GOT3 (cell line): ENCODE data around the gene MAOB.
"Not testable (repeated sequence)": the region's sequence is repeated elsewhere in the genome, so short reads cannot be mapped to it uniquely, and the experiment has no call there.

Source experiments
- DNase-seq: peaks from one replicate; lab custom pipeline; 2025; ENCODE audit warnings: mixed read lengths; lab: John Stamatoyannopoulos, UW

MAOB gene

DNA sequence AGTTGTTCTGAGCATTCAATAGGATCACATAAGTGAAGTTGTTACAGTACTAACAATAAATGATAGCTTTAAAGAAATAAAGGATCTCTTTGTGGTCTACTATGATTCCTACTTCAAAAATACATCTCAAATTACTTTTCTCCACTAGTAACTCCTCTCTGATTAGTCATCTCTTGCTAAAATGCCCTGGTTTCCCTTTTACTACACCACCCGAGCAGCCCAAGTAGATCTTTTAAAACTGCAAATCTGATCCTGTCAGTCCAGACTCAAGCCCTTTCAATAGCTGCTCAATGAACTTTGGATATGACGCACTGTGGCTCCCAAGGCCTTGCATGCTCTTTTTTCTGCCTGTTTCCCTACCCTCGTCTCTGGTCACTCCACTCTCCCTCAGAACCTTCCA, 128.6 kb downstream of the MAOB start:
- DNase-seq: no peak

- DNase-seq: no peak
These were observed 132.0 kb downstream of the MAOB start for GRCh38 chrX:43750248-43750676.

DNA sequence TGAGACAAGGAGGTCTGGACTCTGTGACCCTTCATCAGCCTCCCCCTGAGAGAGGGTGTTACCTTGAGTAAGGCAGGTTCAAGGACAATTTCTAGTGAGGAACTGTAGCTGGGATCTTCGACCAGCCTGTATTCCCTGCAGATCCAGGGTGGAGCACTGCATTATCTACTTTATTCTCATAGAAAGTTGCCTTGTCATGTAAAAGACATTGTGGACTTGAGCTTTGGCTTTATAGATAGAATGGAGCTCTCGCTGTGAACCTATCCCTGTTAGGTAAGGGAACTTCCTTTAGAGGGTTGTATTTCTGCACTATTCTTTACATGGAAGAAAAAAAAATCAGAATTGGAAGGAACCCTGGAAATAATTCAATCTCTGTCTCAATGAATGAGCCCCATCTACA, 134.8 kb downstream of the MAOB start:
- no peak for DNase-seq

DNA sequence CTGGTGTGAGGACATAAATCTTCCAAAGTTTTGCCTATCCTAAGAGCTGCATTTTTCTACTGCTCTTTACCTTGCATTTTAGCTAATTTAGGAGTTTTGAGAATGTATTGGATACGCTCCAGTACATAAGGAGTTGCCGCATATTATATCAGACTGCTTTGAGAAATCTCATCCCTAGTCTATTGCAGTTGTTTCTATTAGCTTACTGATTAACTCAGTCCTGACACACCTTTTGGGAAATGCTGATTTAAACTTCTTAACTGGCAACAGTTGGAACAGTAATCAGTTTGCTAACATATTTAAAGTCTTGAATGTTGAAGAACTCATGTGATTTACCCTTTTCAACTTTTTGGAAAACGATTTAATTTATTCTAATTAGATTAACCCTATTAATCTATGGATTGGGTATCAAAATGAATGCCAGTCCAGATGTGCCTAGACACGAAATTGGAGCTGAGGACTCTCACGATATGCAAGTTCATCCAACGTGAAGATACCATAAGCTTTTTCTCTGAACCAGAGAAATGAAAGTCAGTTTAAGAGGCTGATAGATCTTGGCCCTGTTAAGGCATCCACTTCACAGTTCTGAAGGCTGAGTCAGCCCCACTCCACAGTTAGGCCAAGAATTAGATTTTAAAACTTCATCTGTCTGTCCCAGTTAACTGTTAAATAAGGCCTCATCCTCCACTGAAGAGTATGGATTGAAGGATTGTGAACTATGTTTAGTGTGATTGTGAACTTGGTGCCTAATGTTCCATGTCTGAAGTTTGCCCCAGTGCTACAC, 136.1 kb downstream of the MAOB start:
- DNase-seq: no peak

DNA sequence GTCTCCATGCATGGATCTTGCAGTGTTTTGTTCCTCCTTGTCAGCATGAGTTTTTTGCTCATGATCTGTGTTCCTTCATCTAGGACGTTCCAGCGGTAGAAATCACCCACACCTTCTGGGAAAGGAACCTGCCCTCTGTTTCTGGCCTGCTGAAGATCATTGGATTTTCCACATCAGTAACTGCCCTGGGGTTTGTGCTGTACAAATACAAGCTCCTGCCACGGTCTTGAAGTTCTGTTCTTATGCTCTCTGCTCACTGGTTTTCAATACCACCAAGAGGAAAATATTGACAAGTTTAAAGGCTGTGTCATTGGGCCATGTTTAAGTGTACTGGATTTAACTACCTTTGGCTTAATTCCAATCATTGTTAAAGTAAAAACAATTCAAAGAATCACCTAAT, 138.0 kb downstream of the MAOB start:
- no peak for DNase-seq

- DNase-seq: no peak
These were observed 139.0 kb downstream of the MAOB start for GRCh38 chrX:43743100-43743822.

DNA sequence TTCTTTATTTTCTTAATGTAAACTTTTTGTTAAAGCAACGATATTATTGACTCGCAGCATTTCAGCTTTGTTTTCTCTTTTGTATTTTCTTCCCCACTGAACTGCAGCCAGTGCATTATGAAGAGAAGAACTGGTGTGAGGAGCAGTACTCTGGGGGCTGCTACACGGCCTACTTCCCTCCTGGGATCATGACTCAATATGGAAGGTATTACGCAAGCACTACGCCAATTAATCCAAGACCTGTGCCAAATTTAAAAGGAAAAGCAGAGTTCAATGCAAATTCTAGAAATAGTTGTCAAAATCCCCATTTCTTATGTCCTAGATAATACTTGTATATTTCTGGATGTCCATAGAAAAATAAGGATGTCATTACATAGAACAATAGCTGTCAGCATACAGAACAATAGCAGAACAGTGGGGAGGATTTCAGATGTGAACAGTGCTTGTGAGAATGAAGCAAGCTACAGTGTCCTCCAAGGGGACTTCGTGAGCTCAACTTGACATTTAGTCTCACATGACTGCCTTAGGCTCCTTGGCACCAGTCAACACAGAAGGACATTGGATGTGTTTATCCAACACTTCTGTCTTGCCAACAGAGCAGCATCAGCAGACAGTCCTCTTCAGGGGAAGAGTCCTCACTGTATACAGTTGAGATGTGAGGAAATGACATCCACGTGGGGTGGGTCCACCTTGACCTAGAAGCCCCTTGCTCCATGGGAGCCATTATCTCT, 140.2 kb downstream of the MAOB start:
- no peak for DNase-seq

- no peak for DNase-seq
These were observed 146.3 kb downstream of the MAOB start for GRCh38 chrX:43735957-43736356.

GRCh38 chrX:43735534-43735933, 146.7 kb downstream of the MAOB start:
- DNase-seq: no peak

DNA sequence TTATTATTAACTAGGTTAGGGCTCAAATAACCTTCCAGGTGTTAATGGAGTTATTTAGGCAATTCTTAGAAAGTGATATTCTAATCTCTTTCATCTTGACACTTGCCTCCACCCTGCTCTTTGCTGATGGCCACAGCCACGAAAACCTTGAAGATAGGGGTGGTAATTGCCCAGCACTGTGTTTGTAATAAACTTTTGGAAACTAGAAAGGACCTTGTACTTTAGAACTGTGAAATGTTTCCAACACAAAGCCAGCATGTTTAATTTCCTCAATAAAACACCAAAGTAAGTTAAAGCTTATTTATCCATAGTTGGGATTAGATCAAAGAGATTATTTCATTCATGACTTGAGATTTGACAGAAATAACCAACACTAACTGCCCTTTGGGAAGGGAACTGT, 147.8 kb downstream of the MAOB start:
- no peak for DNase-seq

DNA sequence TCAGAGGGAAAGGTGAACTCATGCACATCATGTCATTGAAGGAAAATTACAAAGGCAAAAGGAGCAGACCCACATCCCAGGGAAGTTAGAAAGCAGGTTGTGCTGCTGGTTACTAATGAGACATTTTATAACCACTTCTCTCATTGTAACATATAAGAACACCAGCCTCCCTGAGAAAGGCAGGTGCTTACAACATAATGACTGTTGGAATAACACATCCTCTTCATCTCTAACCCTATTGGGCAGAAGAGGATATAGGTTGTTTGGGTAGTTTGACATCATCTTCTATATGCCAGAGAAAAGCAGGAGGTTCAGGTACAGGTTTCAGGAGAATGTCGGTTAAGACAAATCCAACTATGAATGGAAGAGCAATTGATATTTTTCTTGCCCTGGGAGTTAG, 148.6 kb downstream of the MAOB start:
- DNase-seq: no peak

DNA sequence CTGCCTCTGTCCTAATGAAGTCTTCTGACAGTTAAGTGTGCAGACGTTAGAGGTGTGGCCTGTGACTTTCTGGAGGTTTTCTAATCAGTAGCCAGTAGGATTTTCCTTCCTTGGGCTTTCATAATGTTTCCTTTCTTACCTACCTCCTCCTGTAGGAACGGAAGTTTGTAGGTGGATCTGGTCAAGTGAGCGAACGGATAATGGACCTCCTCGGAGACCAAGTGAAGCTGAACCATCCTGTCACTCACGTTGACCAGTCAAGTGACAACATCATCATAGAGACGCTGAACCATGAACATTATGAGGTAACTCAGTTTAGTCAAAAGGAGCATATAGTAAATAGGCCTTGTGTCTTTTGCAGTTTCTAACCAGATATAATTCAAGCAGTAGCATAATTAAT, 151.2 kb downstream of the MAOB start:
- no peak for DNase-seq

- no peak for DNase-seq
These were observed 153.3 kb downstream of the MAOB start for GRCh38 chrX:43728966-43729365.

DNA sequence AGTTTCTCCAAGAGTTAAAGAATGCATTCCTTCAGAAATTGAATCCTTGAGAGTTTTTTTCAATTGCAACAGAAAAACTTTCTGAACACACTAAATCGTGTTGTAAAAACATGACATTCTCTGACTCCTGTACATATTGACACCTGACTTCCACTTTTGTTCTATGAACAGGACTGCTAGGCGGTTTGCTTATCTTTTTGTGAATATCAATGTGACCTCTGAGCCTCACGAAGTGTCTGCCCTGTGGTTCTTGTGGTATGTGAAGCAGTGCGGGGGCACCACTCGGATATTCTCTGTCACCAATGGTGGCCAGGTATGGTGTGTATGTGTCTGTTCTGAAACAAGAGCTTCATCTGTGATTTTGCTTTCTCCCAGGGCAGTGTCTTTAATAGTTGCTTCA, 154.2 kb downstream of the MAOB start:
- no peak for DNase-seq

DNA sequence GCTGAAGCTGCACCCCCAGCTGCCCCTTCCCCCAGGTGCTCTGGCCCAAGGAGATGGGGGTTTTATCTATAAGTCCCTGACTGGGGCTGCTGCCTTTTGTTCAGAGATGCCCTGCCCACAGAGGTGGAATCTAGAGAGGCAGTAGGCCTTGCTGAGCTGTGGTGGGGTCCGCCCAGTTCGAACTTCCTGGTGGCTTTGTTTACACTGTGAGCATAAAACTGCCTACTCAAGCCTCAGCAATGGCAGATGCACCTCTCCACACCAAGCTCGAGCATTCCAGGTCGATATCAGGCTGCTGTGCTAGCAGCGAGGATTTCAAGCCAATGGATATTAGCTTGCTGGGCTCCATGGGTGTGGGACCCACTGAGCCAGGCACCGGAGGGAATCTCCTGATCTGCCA, 155.0 kb downstream of the MAOB start:
- not testable (repeated sequence) for DNase-seq

DNA sequence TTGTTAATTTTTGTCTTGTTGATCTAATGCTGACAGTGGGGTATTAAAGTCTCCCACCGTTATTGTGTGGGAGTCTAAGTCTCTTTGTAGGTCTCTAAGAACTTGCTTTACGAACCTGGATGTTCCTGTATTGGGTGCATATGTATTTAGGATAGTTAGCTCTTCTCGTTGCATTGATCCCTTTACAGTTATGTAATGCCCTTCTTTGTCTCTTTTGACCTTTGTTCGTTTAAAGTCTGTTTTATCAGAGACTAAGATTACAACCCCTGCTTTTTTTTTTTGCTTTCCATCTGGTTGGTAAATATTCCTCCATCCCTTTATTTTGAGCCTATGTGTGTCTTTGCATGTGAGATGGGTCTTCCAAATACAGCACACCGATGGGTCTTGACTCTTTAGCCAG, 157.0 kb downstream of the MAOB start:
- DNase-seq: not testable (repeated sequence)

GRCh38 chrX:43720961-43721360, 161.3 kb downstream of the MAOB start:
- no peak for DNase-seq

- no peak for DNase-seq
These were observed 162.2 kb downstream of the MAOB start for GRCh38 chrX:43720082-43720481.

DNA sequence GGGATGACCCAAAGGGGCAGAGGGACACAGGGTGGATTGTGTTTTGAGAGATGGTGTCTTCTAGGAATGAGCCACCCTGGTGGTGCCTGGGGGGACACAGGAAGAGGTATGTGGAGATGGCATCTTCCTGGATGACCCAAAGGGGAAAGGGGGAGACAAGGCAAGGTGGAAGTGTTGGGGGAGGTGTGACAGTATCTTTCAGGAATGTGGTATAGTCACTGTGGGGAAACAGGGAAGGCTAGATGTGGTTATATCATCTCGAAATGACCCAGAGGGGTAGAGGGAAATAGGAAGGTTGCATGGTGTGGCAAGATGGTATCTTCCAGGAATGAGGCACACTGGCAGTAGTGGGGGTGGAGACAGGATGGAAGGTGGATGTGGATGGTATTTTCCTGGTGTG, 163.3 kb downstream of the MAOB start:
- no peak for DNase-seq

GRCh38 chrX:43718546-43718945, 163.7 kb downstream of the MAOB start:
- no peak for DNase-seq

DNA sequence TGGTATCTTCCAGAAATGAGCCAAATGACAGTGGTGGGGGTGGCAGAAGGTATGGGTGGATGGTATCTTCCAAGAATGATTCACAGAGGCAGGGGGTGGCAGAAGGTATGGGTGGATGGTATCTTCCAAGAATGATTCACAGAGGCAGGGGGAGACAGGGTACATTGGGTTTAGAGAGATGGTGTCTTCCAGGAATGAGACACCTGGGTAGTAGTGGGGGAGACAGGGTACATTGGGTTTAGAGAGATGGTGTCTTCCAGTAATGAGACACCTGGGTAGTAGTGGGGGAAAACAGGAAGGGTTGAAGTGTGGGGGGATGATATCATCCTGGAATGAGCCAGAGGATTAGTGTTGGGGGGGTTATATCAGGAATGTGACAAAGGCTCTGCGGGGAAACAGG, 164.2 kb downstream of the MAOB start:
- DNase-seq: no peak

GRCh38 chrX:43717161-43717560, 165.1 kb downstream of the MAOB start:
- no peak for DNase-seq

GRCh38 chrX:43716696-43717095, 165.6 kb downstream of the MAOB start:
- DNase-seq: no peak
